Activated CD8-positive, alpha-beta memory T cell treated with anti-CD3 and anti-CD28 coated beads, Interleukin-2, amount 50 U/mL, for 1 hour (primary cell): ENCODE measurements around the gene COL26A1.
"Not testable (repeated sequence)": the region's sequence is repeated elsewhere in the genome, so short reads cannot be mapped to it uniquely, and the experiment has no call there.

Experiments used
- DNase-seq: peaks from one replicate; pipeline ENCODE4 v3.0.0-alpha.2; 2020; ENCODE audit errors: extremely low read depth

The COL26A1 gene

GRCh38 chr7:101496017-101496416, 133.3 kb downstream of the COL26A1 start:
- no peak for DNase-seq

- no peak for DNase-seq
These were observed 138.7 kb downstream of the COL26A1 start for GRCh38 chr7:101501351-101501750.

GRCh38 chr7:101502466-101503098, 139.9 kb downstream of the COL26A1 start:
- no peak for DNase-seq

GRCh38 chr7:101505510-101505909, 142.8 kb downstream of the COL26A1 start:
- DNase-seq: not testable (repeated sequence)

- DNase-seq: no peak
These were observed 143.9 kb downstream of the COL26A1 start for GRCh38 chr7:101506531-101506930.

DNA sequence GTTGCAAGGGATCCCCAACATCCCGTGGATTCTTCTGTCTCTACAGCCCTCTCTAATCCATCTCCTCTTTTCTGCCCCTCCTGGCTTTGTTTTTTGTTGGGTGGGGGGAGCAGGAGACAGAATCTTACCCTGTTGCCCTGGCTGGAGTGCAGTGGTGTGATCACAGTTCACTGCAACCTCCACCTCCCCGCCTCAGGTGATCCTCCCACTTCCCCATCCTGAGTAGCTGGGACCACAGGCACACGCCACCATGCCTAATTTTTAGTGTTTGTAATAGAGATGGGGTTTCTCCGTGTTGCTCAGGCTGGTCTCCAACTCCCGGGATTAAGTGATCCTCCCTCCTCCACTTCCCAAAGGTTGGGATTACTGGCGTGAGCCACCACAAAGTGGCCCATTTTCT, 144.7 kb downstream of the COL26A1 start:
- no peak for DNase-seq

- DNase-seq: no peak
These were observed 145.1 kb downstream of the COL26A1 start for GRCh38 chr7:101507791-101508252.

- DNase-seq: no peak
These were observed 147.6 kb downstream of the COL26A1 start for GRCh38 chr7:101510297-101510696.

GRCh38 chr7:101511965-101512364, 149.3 kb downstream of the COL26A1 start:
- no peak for DNase-seq

- no peak for DNase-seq
These were observed 154.2 kb downstream of the COL26A1 start for GRCh38 chr7:101516851-101517250.

DNA sequence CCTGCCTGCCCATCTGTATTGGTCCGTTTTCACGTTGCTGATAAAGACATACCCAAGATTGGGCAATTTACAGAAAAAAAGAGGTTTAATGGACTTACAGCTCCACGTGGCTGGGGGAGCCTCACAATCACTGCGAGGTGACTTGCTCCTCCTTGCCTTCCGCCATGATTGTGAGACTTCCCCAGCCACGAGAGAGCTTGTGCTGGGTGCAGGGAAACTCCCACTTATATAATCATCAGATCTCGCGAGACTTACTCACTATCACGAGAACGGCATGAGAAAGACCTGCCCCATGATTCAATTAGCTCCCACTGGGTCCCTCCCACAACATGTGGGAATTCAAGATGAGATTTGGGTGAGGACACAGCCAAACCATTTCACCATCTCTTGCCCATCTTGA, 154.6 kb downstream of the COL26A1 start:
- DNase-seq: no peak

- no peak for DNase-seq
These were observed 155.7 kb downstream of the COL26A1 start for GRCh38 chr7:101518336-101518735.

DNA sequence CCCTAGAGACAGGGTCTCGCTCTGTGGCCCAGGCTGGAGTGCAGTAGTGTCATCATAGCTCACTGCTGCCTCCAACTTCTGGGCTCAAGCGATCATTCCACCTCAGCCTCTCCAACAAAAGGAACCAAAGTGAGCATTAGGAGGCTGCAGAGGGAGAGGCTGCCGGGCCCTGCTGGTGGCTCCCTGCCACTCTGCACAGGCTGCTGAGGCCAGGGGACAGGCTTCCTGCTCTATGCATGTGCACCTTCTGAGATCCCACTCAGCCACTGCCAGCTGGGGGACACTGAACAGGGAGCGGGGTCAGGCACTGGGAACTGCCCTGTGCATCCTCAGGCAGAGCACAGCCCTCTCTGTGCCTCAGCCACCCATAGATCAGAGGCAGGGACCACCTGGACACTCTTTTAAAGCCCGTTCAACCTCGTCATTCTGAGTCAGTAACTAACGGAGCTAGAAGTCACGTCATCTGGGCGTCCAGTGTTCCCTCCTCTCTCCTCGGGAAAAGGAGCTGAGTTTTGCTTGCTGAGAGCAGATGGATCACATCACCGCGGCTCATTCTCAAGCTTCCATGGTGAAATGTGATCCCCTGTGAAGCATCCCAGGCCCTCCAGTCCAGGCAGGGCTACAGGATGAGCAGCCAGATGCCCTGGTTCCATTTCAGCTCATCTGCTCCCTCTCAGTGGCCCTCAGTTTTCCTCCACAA, 156.8 kb downstream of the COL26A1 start:
- DNase-seq: no peak

- DNase-seq: no peak
These were observed 158.8 kb downstream of the COL26A1 start for GRCh38 chr7:101521430-101521925.

GRCh38 chr7:101522021-101522420, 159.3 kb downstream of the COL26A1 start:
- no peak for DNase-seq

- no peak for DNase-seq
These were observed 165.4 kb downstream of the COL26A1 start for GRCh38 chr7:101527844-101528667.

- DNase-seq: no peak
These were observed 166.9 kb downstream of the COL26A1 start for GRCh38 chr7:101529560-101529959.

GRCh38 chr7:101531726-101532357, 169.2 kb downstream of the COL26A1 start:
- no peak for DNase-seq

DNA sequence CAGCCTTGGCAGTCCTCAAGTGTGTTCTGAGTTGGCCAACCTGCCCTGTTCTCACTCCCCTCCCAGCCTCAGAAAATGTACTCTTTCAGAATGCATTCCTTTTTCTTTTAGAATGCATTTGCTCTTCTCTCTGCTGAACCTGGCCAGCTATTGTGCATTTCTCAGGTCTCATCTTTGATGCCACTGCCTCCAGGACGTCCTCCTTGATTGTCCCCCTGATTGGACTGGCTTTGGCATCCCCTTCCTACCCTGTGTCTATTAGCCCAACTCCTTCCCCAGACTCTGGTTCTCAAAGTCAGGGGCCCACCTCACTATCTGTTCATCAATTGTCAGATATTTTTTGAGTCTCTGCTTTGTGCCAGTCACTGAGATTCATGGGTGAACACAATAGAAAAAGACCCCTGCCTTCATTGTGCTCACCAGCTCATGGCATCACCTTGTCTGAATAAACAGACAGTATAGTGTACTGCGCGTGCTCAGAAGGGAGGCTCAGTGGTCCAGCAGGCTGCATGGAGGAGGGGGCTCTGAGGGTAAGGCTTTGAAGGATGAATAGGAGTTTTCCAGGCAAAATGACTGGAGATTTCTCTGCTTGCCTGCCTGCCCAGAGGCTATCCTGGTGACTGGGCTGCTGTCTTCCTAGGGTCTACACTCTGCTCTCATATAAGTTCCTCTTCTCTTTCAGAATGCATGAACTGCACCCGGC, 169.9 kb downstream of the COL26A1 start:
- no peak for DNase-seq

DNA sequence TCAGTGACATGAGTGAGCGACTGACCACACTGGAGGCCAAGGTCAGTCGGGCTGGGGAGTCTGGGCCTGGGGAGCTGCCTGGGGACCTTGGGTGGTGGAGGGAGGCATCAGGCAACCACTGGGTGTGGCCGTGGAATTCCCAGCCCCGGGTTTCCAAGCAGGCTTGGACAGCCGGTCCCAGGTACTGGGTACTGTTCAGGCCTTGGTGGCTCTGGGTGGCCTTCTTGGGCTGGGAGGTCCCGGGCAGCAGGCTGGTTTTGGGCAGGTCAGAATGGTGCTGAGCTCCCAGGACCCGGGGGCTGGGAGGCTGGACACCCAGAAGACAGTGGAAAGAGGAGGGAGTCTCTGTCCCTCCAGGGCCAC, 170.4 kb downstream of the COL26A1 start:
- no peak for DNase-seq

- DNase-seq: no peak
These were observed 171.5 kb downstream of the COL26A1 start for GRCh38 chr7:101534015-101534803.
